Esophagus squamous epithelium (tissue), 5 donors: ENCODE measurements around the gene TMEM201. TPM values are rescaled to one million over a fixed set of nuclear protein-coding genes. Genes with fewer than 3 reads are reported as not detected.
A peak's percentile ranks its signal among the peaks of the same experiment; 100 is the strongest.
"Not testable (repeated sequence)": the region's sequence is repeated elsewhere in the genome, so short reads cannot be mapped to it uniquely, and the experiment has no call there.

Experiments used
- DNase-seq: peaks from one replicate; lab custom pipeline; 2025; lab: John Stamatoyannopoulos, UW
- H3K27ac ChIP-seq, 4 donors: fragments of 200-600 bp; sonication (generic); one replicate each; pipeline ENCODE4 v1.5.1; 2016 to 2019; ENCODE audit warnings: mild to moderate bottlenecking in 1 of 4
- H3K27me3 ChIP-seq, 4 donors: fragments of 200-600 bp; sonication (generic); 1 replicate in 3 of 4; 2 replicates in 1 of 4; pipeline versions ENCODE4 v1.5.1 to v1.6.0; 2017 to 2021; ENCODE audit warnings: antibody characterized with exemption in 1 of 4
- H3K36me3 ChIP-seq, 3 donors: fragments of 200-600 bp; sonication (generic); one replicate each; pipeline ENCODE4 v1.5.1; 2016 to 2019
- H3K4me1 ChIP-seq, 3 donors: fragments of 200-600 bp; sonication (generic); one replicate each; pipeline ENCODE4 v1.5.1; 2017 to 2019
- H3K4me3 ChIP-seq, 4 donors: fragments of 200-600 bp; sonication (generic); 1 replicate in 3 of 4; 2 replicates in 1 of 4; pipeline ENCODE4 v1.5.1; 2016 to 2019; ENCODE audit warnings: mild to moderate bottlenecking in 2 of 4, moderate library complexity in 1 of 4
- H3K9me3 ChIP-seq, 3 donors: fragments of 200-600 bp; sonication (generic); one replicate each; pipeline ENCODE4 v1.5.1; 2016 to 2019
- CTCF ChIP-seq, 6 experiments: fragments of 450-650 bp in 4 of 6; fragments of 200-600 bp in 2 of 6; sonication (generic) in 2 of 6; IDR thresholded peaks; one replicate each; pipeline ENCODE4 v1.5.1; 2016 to 2019; ENCODE audit warnings: antibody characterized with exemption in 6 of 6, mild to moderate bottlenecking in 4 of 6, moderate library complexity in 4 of 6
- POLR2A ChIP-seq, 4 donors: fragments of 450-650 bp; IDR thresholded peaks; one replicate each; pipeline ENCODE4 v1.6.1; 2017; ENCODE audit warnings: antibody characterized with exemption in 4 of 4, mild to moderate bottlenecking in 4 of 4, moderate library complexity in 3 of 4
- WGBS, 2 donors: methylation state at CpG; one replicate each; pipeline ENCODE4 v1.1.5; 2018; 5-methylcytosine and 5-hydroxymethylcytosine counted together
- intact Hi-C: fragments of 100-400 bp; cut with DNase I; formaldehyde crosslinking; loops from one replicate; pipeline ENCODE4 v1.15.0; 2022
- total RNA-seq, 4 donors: library from RNA; depleted of rRNA; stranded (reverse); fragments of >200 nt; gene quantifications; one replicate each; pipeline ENCODE4 v1.1.0, GENCODE V29; 2016
- donor health status: DM: yes; HTN: yes; CAD: no.

TMEM201 gene
- total RNA-seq, 4 donors from 2014 or later: 5.0 to 10.3 (median 8.7) TPM

GRCh38 chr1:9561429-9561828 lies 27.3 kb upstream of the TMEM201 start:
- H3K36me3 ChIP-seq: peaks cover 0 to 25% (median 0%) of the 10 kb centered on the region in 3 donors
- 7 to 11% methylated on average over 3 of the region's 3 CpGs for WGBS, 2 donors
- TF ChIP-seq CTCF (IDR thresholded peaks at IDR 0.05) (no peak), POLR2A (IDR thresholded peaks at IDR 0.05) (no peak)
- no peak overlapping the region for H3K4me3 ChIP-seq
- H3K9me3 ChIP-seq: no peaks in the 10 kb centered on the region
- peak overlapping the region in 2 of 4 donors; percentile 51 for H3K27ac ChIP-seq
- DNase-seq: no peak
- H3K27me3 ChIP-seq: no peaks in the 10 kb centered on the region
- intact Hi-C loops: no loop called here
- H3K4me1 ChIP-seq: peaks cover 3 to 33% (median 11%) of the 10 kb centered on the region in 3 donors

GRCh38 chr1:9569267-9569666 lies 19.4 kb upstream of the TMEM201 start:
- intact Hi-C loops: no loop called here
- no peaks in the 10 kb centered on the region for H3K27me3 ChIP-seq
- peaks cover 0 to 39% (median 0%) of the 10 kb centered on the region in 3 donors for H3K36me3 ChIP-seq
- no peaks in the 10 kb centered on the region for H3K9me3 ChIP-seq
- no peak for DNase-seq
- H3K4me3 ChIP-seq: no peak overlapping the region
- H3K4me1 ChIP-seq: no peaks in the 10 kb centered on the region
- WGBS, 2 donors: 77 to 83% methylated on average over 1 of the region's 1 CpG
- H3K27ac ChIP-seq: no peak overlapping the region
- TF ChIP-seq POLR2A (IDR thresholded peaks at IDR 0.05) (no peak), CTCF (IDR thresholded peaks at IDR 0.05) (no peak)

GRCh38 chr1:9570886-9571529 lies 17.7 kb upstream of the TMEM201 start:
- H3K36me3 ChIP-seq: peaks cover 0 to 39% (median 0%) of the 10 kb centered on the region in 3 donors
- not testable (repeated sequence) for H3K4me3 ChIP-seq, H3K27me3 ChIP-seq, H3K9me3 ChIP-seq, DNase-seq, H3K4me1 ChIP-seq, H3K27ac ChIP-seq
- WGBS, 2 donors: 85 to 87% methylated on average over 13 to 16 of the region's 16 CpGs
- intact Hi-C loops: loop anchor here (5.0 kb wide), 1 partner anchor 74 kb away; no protein-coding TSS in a partner anchor

GRCh38 chr1:9573723-9574122 lies 15.0 kb upstream of the TMEM201 start:
- Histone ChIP-seq H3K4me3 (no peak overlapping the region), H3K9me3 (no peaks in the 10 kb centered on the region), H3K27me3 (no peaks in the 10 kb centered on the region), H3K27ac (no peak overlapping the region), H3K4me1 (no peaks in the 10 kb centered on the region), H3K36me3 (peaks cover 0 to 36% (median 0%) of the 10 kb centered on the region in 3 donors)
- no peak for TF ChIP-seq POLR2A (IDR thresholded peaks at IDR 0.05)
- TF ChIP-seq CTCF (IDR thresholded peaks at IDR 0.05): peak in 4 of 6 experiments; percentile 9 to 42 (median 23)
- intact Hi-C loops: loop anchor here (5.0 kb wide), 1 partner anchor 76 kb away; no protein-coding TSS in a partner anchor
- WGBS, 2 donors: 45 to 78% methylated on average over 2 of the region's 2 CpGs
- no peak for DNase-seq

GRCh38 chr1:9575486-9575885 lies 13.2 kb upstream of the TMEM201 start:
- H3K9me3 ChIP-seq: no peaks in the 10 kb centered on the region
- no peaks in the 10 kb centered on the region for H3K27me3 ChIP-seq
- H3K36me3 ChIP-seq: peaks cover 0 to 49% (median 0%) of the 10 kb centered on the region in 3 donors
- H3K27ac ChIP-seq: no peak overlapping the region
- 79 to 95% methylated on average over 6 of the region's 6 CpGs for WGBS, 2 donors
- DNase-seq: no peak
- TF ChIP-seq POLR2A (IDR thresholded peaks at IDR 0.05) (no peak), CTCF (IDR thresholded peaks at IDR 0.05) (no peak)
- intact Hi-C loops: no loop called here
- H3K4me1 ChIP-seq: no peaks in the 10 kb centered on the region
- no peak overlapping the region for H3K4me3 ChIP-seq
